Hepatocyte (in vitro differentiated cells): ENCODE results near the gene AGPS.

Source experiments
- CTCF ChIP-seq: fragments of 200-600 bp; sonication (generic); IDR thresholded peaks from 2 replicates; pipeline ENCODE4 v1.5.1; 2016; ENCODE audit warnings: antibody characterized with exemption, mild to moderate bottlenecking; ENCODE audit not compliant: poor library complexity
- EZH2phosphoT487 ChIP-seq: fragments of 200-600 bp; sonication (generic); IDR thresholded peaks from one replicate; pipeline ENCODE4 v1.6.1; 2018; ENCODE audit warnings: antibody characterized with exemption, mild to moderate bottlenecking, low read depth, moderate library complexity; ENCODE audit not compliant: unreplicated experiment, severe bottlenecking

DNA sequence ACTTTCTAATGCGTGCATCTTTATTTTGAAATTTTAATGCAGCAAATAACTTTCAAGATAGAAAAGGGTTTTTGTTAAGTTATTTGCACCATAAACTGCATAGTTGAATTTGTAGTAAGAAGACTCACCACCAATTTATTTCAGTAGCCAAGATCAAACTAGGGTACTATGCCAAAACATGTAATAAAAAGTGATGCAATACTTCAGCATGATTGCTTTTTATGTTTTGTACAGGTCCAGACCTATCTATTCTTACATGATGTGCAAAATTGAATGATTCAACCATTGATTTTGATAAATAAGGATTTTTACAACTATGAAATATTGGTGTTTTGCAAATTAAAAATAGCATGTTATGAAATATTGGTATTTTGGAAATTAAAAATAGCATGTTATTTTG is 26.7 kb downstream of the AGPS start:
- TF ChIP-seq CTCF = no peak
- no peak for TF ChIP-seq EZH2phosphoT487
